ENCODE data around the gene DLG3. TPM values are rescaled to one million over a fixed set of nuclear protein-coding genes. Genes with fewer than 3 reads are reported as not detected.

The DLG3 gene
- total RNA-seq, 2 donors from 2014 or later, result 43.8 to 48.9 TPM

GRCh38 chrX:70470850-70471289 is 26.2 kb downstream of the DLG3 start:
- peaks cover 2 to 6% of the 10 kb centered on the region in 2 donors for H3K36me3 Mint-ChIP-seq (ENCODE audit: insufficient read depth in 2 of 2)
- peak in 1 of 2 donors; percentile 38 for ATAC-seq (replicated peaks in 1 of 2)
- H3K4me3 Mint-ChIP-seq, result no peak overlapping the region
- H3K27me3 Mint-ChIP-seq (ENCODE audit: low read depth), result peaks cover 6% of the 10 kb centered on the region
- no peak overlapping the region for H3K27ac Mint-ChIP-seq
- no peak for DNase-seq
- no peaks in the 10 kb centered on the region for H3K9me3 Mint-ChIP-seq
- H3K4me1 Mint-ChIP-seq (ENCODE audit: low read depth), result peaks cover 9% of the 10 kb centered on the region

GRCh38 chrX:70476166-70476933 is 31.7 kb downstream of the DLG3 start:
- Mint-ChIP-seq H3K27ac (no peak overlapping the region), H3K27me3 (ENCODE audit: low read depth) (peaks cover 2% of the 10 kb centered on the region), H3K4me1 (ENCODE audit: low read depth) (peaks cover 11% of the 10 kb centered on the region), H3K36me3 (ENCODE audit: insufficient read depth in 2 of 2) (peaks cover 1 to 2% of the 10 kb centered on the region in 2 donors), H3K4me3 (no peak overlapping the region), H3K9me3 (no peaks in the 10 kb centered on the region)
- ATAC-seq (replicated peaks in 1 of 2), result no peak
- DNase-seq, result no peak

DNA sequence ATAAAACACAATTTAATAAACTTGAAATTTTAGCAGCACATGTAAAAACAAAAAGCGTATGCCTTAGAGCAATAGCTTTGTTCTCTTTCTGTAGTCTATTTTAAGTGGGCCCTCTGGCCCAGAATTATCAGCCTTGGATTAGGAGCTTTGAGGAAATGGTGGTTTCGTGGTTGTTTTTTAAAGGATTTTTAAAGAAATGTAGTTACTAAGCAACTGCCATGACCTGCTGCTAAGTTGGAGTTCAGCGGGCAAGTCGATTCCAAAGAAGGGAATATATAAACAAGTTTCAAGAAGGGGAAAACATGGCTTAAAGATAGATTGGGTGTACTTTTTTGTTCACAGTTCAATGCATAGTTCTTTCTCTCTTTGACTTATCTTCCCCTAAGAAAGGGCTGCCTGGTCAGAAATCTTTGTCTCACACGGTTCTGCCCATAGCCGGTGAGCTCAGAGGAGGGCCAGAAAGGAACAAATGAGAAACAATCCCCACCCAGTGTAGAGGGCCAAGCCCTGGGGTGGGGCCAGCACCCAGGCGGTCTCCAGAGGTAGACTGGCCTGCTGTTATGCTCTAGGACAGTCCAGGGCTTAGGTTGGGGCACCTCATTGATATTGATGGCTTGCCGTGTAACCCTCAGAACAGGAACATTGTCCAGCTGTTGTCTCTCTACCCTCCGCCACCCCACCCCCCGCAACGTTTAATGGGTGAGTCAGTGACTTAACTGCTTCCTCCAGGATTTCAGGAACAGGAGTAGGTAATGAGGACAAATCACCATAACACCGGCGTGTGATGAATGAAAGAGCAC is 32.5 kb downstream of the DLG3 start:
- Mint-ChIP-seq H3K9me3 (no peaks in the 10 kb centered on the region), H3K4me3 (no peak overlapping the region), H3K36me3 (ENCODE audit: insufficient read depth in 2 of 2) (no peaks in the 10 kb centered on the region), H3K27ac (no peak overlapping the region), H3K27me3 (ENCODE audit: low read depth) (peaks cover 8% of the 10 kb centered on the region), H3K4me1 (ENCODE audit: low read depth) (peaks cover 11% of the 10 kb centered on the region)
- ATAC-seq (replicated peaks in 1 of 2) (no peak), DNase-seq (no peak)

DNA sequence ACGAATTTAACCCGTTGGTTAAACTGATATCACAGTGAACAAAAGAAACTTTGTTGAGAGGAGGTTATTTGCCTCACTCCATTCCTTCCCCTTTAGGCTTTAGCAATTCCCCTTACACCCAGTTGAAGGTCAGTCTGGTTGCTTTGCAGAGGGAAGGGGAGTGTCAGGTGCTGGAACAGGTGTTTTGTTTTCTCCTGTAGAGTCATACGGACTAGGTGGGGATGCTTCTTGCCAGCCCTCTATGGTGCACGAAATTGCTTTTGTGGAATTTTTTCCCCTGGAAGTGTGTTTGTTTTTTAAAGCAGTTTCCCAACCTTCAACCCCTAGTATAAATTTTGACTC is 33.1 kb downstream of the DLG3 start:
- Mint-ChIP-seq H3K9me3 (no peaks in the 10 kb centered on the region), H3K27me3 (ENCODE audit: low read depth) (peaks cover 8% of the 10 kb centered on the region), H3K4me3 (no peak overlapping the region), H3K27ac (no peak overlapping the region), H3K36me3 (ENCODE audit: insufficient read depth in 2 of 2) (no peaks in the 10 kb centered on the region), H3K4me1 (ENCODE audit: low read depth) (peaks cover 11% of the 10 kb centered on the region)
- ATAC-seq (replicated peaks in 1 of 2) (no peak), DNase-seq (no peak)

DNA sequence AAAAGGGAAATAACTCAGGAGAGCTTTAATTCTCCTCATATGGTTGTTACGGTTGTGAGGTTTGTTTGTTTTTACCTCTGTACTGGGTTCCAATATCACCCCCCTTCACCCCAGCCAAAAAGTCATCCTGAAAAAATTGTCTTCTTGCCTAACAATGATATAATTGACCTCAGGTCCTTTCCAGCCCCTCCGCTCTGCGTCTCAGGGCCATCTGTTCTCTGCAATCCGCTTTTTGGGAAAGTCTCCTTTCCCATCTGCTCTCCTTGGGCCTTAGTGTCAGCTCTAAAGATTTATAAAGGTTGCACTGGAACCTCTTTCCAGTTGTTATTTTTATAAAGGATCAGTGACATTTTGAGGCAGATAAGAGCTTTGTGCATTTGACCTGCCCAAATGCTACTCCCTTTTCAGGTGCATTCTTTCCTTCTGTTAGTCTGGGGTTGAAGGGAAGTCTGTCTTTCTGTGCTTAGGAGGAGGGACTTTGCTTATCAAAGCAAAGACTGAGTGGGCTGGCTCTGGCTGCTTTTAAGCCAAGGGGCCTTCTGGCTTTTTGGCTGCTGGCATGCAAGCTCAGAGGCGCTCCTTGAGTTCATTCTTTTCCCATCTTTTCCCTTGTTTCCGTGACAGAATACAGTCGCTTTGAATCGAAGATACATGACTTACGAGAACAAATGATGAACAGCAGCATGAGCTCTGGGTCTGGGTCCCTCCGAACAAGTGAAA is 34.1 kb downstream of the DLG3 start:
- ATAC-seq (replicated peaks in 1 of 2) (no peak), DNase-seq (no peak)
- Mint-ChIP-seq H3K27ac (no peak overlapping the region), H3K27me3 (ENCODE audit: low read depth) (peaks cover 8% of the 10 kb centered on the region), H3K36me3 (ENCODE audit: insufficient read depth in 2 of 2) (no peaks in the 10 kb centered on the region), H3K4me1 (ENCODE audit: low read depth) (peaks cover 11% of the 10 kb centered on the region), H3K4me3 (no peak overlapping the region), H3K9me3 (no peaks in the 10 kb centered on the region)

- Mint-ChIP-seq H3K27me3 (ENCODE audit: low read depth) (peaks cover 8% of the 10 kb centered on the region), H3K4me3 (no peak overlapping the region), H3K27ac (no peak overlapping the region), H3K4me1 (ENCODE audit: low read depth) (peaks cover 11% of the 10 kb centered on the region), H3K9me3 (no peaks in the 10 kb centered on the region), H3K36me3 (ENCODE audit: insufficient read depth in 2 of 2) (no peaks in the 10 kb centered on the region)
- DNase-seq, result no peak
- ATAC-seq (replicated peaks in 1 of 2), result peak in 1 of 2 donors; percentile 26
Measured at GRCh38 chrX:70479247-70479921, 34.7 kb downstream of the DLG3 start.

- Mint-ChIP-seq H3K4me3 (no peak overlapping the region), H3K36me3 (ENCODE audit: insufficient read depth in 2 of 2) (no peaks in the 10 kb centered on the region), H3K9me3 (no peaks in the 10 kb centered on the region), H3K27ac (no peak overlapping the region), H3K27me3 (ENCODE audit: low read depth) (peaks cover 14% of the 10 kb centered on the region), H3K4me1 (ENCODE audit: low read depth) (peaks cover 11% of the 10 kb centered on the region)
- DNase-seq (no peak), ATAC-seq (replicated peaks in 1 of 2) (no peak)
Measured at GRCh38 chrX:70479922-70480659, 35.5 kb downstream of the DLG3 start.

GRCh38 chrX:70480660-70481018 is 36.0 kb downstream of the DLG3 start:
- ATAC-seq (replicated peaks in 1 of 2) (no peak), DNase-seq (no peak)
- Mint-ChIP-seq H3K4me3 (no peak overlapping the region), H3K36me3 (ENCODE audit: insufficient read depth in 2 of 2) (no peaks in the 10 kb centered on the region), H3K27me3 (ENCODE audit: low read depth) (peaks cover 14% of the 10 kb centered on the region), H3K27ac (no peak overlapping the region), H3K4me1 (ENCODE audit: low read depth) (peaks cover 11% of the 10 kb centered on the region), H3K9me3 (no peaks in the 10 kb centered on the region)

- Mint-ChIP-seq H3K9me3 (no peaks in the 10 kb centered on the region), H3K27ac (no peak overlapping the region), H3K4me1 (ENCODE audit: low read depth) (peaks cover 11% of the 10 kb centered on the region), H3K27me3 (ENCODE audit: low read depth) (peaks cover 14% of the 10 kb centered on the region), H3K4me3 (no peak overlapping the region), H3K36me3 (ENCODE audit: insufficient read depth in 2 of 2) (no peaks in the 10 kb centered on the region)
- no peak for ATAC-seq (replicated peaks in 1 of 2)
- no peak for DNase-seq
Measured at GRCh38 chrX:70481471-70482270, 37.0 kb downstream of the DLG3 start.

GRCh38 chrX:70482300-70482699 is 37.7 kb downstream of the DLG3 start:
- Mint-ChIP-seq H3K27me3 (ENCODE audit: low read depth) (peaks cover 14% of the 10 kb centered on the region), H3K9me3 (no peaks in the 10 kb centered on the region), H3K27ac (no peak overlapping the region), H3K36me3 (ENCODE audit: insufficient read depth in 2 of 2) (no peaks in the 10 kb centered on the region), H3K4me1 (ENCODE audit: low read depth) (peaks cover 11% of the 10 kb centered on the region), H3K4me3 (no peak overlapping the region)
- DNase-seq (no peak), ATAC-seq (replicated peaks in 1 of 2) (no peak)

DNA sequence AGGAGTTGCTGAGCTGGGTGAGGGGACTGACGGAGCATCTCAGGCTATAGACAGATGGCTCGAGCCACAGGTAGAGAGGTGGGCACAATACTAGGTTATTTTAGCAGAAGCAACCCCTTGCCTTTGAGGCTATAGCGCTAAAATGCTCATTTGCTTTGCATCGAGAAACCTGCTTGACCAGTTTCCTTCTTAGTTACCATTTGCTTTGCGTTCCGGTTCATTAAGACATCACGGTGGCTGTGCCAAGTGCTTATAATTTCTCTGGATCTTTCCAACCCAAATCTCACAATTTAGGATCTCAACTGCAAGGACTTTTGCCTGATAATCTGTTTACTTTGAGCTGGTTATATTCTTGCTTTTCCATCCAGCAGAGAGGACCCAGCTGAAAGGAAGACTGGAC is 40.8 kb downstream of the DLG3 start:
- no peak overlapping the region for H3K27ac Mint-ChIP-seq

DNA sequence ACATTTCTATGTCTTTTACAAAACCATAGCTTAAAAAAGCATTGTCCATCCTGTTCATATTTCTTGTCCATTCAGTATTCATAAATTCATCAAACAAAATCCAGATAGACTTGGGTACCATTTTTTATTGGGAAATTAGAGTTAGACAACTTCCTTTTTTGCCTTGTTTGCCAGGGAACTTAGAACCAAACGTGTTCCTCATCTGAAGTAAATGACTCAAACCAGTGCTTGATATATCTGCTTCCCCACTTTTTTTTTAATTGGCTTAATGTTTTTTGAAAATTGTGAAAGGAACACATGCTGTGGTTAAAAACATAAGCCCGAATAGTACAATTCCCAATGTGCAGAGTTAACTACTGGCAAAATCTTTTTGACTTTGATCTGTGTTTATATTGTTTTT is 44.2 kb downstream of the DLG3 start:
- ATAC-seq (replicated peaks in 1 of 2) (no peak), DNase-seq (no peak)
- Mint-ChIP-seq H3K4me1 (ENCODE audit: low read depth) (no peaks in the 10 kb centered on the region), H3K27ac (no peak overlapping the region), H3K36me3 (ENCODE audit: insufficient read depth in 2 of 2) (peaks cover 4 to 10% of the 10 kb centered on the region in 2 donors), H3K27me3 (ENCODE audit: low read depth) (peaks cover 28% of the 10 kb centered on the region), H3K4me3 (no peak overlapping the region), H3K9me3 (no peaks in the 10 kb centered on the region)

More for the DNA sequence above, 40.8 kb downstream of the DLG3 start:
- Mint-ChIP-seq H3K4me1 (ENCODE audit: low read depth) (no peaks in the 10 kb centered on the region), H3K36me3 (ENCODE audit: insufficient read depth in 2 of 2) (peaks cover 0 to 2% of the 10 kb centered on the region in 2 donors), H3K9me3 (no peaks in the 10 kb centered on the region), H3K27me3 (ENCODE audit: low read depth) (peaks cover 21% of the 10 kb centered on the region), H3K4me3 (no peak overlapping the region)
- DNase-seq (no peak), ATAC-seq (replicated peaks in 1 of 2) (no peak)

Measured in activated T-cell treated with anti-CD3 and anti-CD28 coated beads, Interleukin-2, amount 50 U/mL, for 72 hours (primary cell).